ENCODE measurements around the gene TBCC.

TBCC gene

GRCh38 chr6:42745640-42746462 lies at the start of gene TBCC:
Gene TBCC (minus strand): TSS chr6:42746103. CDS start chr6:42746073, 30 bp downstream.
- TF ChIP-seq GATA3 (IDR thresholded peaks at IDR 0.05; ENCODE audit: low read depth, low read length) = no peak
- no peak for TF ChIP-seq GATA2 (IDR thresholded peaks at IDR 0.05; ENCODE audit: low read depth, low read length)

- TF ChIP-seq GATA2 (IDR thresholded peaks at IDR 0.05; ENCODE audit: low read depth, low read length) (no peak), GATA3 (IDR thresholded peaks at IDR 0.05; ENCODE audit: low read depth, low read length) (no peak)
These were observed 49.7 kb upstream of the TBCC start for GRCh38 chr6:42795651-42796050.

- TF ChIP-seq GATA3 (IDR thresholded peaks at IDR 0.05; ENCODE audit: low read depth, low read length) (no peak), GATA2 (IDR thresholded peaks at IDR 0.05; ENCODE audit: low read depth, low read length) (no peak)
These were observed 45.9 kb upstream of the TBCC start for GRCh38 chr6:42791706-42792320.

GRCh38 chr6:42790549-42791181 lies 44.8 kb upstream of the TBCC start:
- no peak for TF ChIP-seq GATA2 (IDR thresholded peaks at IDR 0.05; ENCODE audit: low read depth, low read length)
- TF ChIP-seq GATA3 (IDR thresholded peaks at IDR 0.05; ENCODE audit: low read depth, low read length) = no peak

- no peak for TF ChIP-seq GATA3 (IDR thresholded peaks at IDR 0.05; ENCODE audit: low read depth, low read length)
- no peak for TF ChIP-seq GATA2 (IDR thresholded peaks at IDR 0.05; ENCODE audit: low read depth, low read length)
These were observed 42.8 kb upstream of the TBCC start for GRCh38 chr6:42788671-42789070.

GRCh38 chr6:42787063-42787472 lies 41.2 kb upstream of the TBCC start:
- no peak for TF ChIP-seq GATA3 (IDR thresholded peaks at IDR 0.05; ENCODE audit: low read depth, low read length)
- TF ChIP-seq GATA2 (IDR thresholded peaks at IDR 0.05; ENCODE audit: low read depth, low read length) = no peak

GRCh38 chr6:42786525-42786985 lies 40.7 kb upstream of the TBCC start:
- no peak for TF ChIP-seq GATA2 (IDR thresholded peaks at IDR 0.05; ENCODE audit: low read depth, low read length)
- no peak for TF ChIP-seq GATA3 (IDR thresholded peaks at IDR 0.05; ENCODE audit: low read depth, low read length)

GRCh38 chr6:42784717-42785498 lies 39.0 kb upstream of the TBCC start:
- TF ChIP-seq GATA3 (IDR thresholded peaks at IDR 0.05; ENCODE audit: low read depth, low read length) (no peak), GATA2 (IDR thresholded peaks at IDR 0.05; ENCODE audit: low read depth, low read length) (no peak)

GRCh38 chr6:42783876-42784642 lies 38.2 kb upstream of the TBCC start:
- no peak for TF ChIP-seq GATA2 (IDR thresholded peaks at IDR 0.05; ENCODE audit: low read depth, low read length)
- no peak for TF ChIP-seq GATA3 (IDR thresholded peaks at IDR 0.05; ENCODE audit: low read depth, low read length)

- TF ChIP-seq GATA3 (IDR thresholded peaks at IDR 0.05; ENCODE audit: low read depth, low read length) = no peak
- TF ChIP-seq GATA2 (IDR thresholded peaks at IDR 0.05; ENCODE audit: low read depth, low read length) = no peak
These were observed 37.4 kb upstream of the TBCC start for GRCh38 chr6:42783177-42783875.

- TF ChIP-seq GATA2 (IDR thresholded peaks at IDR 0.05; ENCODE audit: low read depth, low read length) (no peak), GATA3 (IDR thresholded peaks at IDR 0.05; ENCODE audit: low read depth, low read length) (no peak)
These were observed 36.8 kb upstream of the TBCC start for GRCh38 chr6:42782689-42783176.

Data from SH-SY5Y (cell line).